ENCODE data around the gene LHX4.

DNA sequence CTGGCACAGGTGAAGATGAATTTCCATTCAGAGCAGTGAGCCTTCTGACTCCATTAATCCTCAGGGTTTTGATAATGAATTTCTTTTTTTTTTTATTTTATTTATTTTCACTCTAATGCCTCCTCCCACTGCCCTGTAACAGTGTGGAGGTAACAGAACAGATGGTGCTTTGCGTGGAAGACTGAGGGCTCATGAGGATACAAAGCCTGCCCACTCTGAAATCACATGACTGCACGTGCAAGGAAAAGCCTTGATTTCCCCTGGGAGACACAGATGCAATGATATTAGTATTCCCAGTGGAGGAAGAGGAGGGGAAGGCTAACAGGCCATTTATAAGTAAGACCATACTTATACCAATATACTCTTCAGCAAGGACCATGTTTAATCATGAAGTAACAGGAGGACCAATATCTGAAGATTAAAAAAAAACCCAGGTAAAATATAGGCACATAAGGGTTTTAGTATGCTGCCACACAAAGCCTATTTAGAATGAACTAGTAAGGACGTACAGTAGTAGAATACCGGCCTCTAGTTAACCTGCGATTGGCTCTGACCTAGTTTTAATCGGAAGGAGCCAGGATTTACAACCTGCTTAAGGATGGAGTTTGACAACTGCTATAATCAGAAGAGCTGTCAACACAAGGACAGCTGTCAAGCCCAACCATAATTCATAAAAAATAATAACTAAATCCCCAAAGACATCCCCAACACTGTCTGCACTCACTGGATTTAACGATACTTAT lies 69.6 kb downstream of the LHX4 start:
- TF ChIP-seq, protein P1, sequence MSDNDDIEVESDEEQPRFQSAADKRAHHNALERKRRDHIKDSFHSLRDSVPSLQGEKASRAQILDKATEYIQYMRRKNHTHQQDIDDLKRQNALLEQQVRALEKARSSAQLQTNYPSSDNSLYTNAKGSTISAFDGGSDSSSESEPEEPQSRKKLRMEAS (IDR thresholded peaks at IDR 0.05), result no peak
- no peak for TF ChIP-seq YY1 (IDR thresholded peaks at IDR 0.05)
- TF ChIP-seq, protein P2, sequence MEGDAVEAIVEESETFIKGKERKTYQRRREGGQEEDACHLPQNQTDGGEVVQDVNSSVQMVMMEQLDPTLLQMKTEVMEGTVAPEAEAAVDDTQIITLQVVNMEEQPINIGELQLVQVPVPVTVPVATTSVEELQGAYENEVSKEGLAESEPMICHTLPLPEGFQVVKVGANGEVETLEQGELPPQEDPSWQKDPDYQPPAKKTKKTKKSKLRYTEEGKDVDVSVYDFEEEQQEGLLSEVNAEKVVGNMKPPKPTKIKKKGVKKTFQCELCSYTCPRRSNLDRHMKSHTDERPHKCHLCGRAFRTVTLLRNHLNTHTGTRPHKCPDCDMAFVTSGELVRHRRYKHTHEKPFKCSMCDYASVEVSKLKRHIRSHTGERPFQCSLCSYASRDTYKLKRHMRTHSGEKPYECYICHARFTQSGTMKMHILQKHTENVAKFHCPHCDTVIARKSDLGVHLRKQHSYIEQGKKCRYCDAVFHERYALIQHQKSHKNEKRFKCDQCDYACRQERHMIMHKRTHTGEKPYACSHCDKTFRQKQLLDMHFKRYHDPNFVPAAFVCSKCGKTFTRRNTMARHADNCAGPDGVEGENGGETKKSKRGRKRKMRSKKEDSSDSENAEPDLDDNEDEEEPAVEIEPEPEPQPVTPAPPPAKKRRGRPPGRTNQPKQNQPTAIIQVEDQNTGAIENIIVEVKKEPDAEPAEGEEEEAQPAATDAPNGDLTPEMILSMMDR (IDR thresholded peaks at IDR 0.05; ENCODE audit: low read depth, low read length, missing input control), result no peak

Measured in liver (tissue), 2 donors.